HG02798 (cell line): ENCODE results near the gene SURF4.
"Not testable (repeated sequence)": the region's sequence is repeated elsewhere in the genome, so short reads cannot be mapped to it uniquely, and the experiment has no call there.

Source experiments
- ATAC-seq: cut with Tn5 transposase; IDR thresholded peaks from one replicate; pipeline ENCODE4 v1.9.1; 2021; ENCODE audit warnings: mild to moderate bottlenecking; ENCODE audit not compliant: unreplicated experiment, poor library complexity

Gene SURF4

GRCh38 chr9:133321411-133321935 lies 54.4 kb downstream of the SURF4 start:
- ATAC-seq, result no peak

GRCh38 chr9:133320421-133320881 lies 55.4 kb downstream of the SURF4 start:
- ATAC-seq, result no peak

GRCh38 chr9:133317551-133317950 lies 58.3 kb downstream of the SURF4 start:
- not testable (repeated sequence) for ATAC-seq

- ATAC-seq, result no peak
These were observed 59.9 kb downstream of the SURF4 start for GRCh38 chr9:133315997-133316396.
